Hepatocyte (in vitro differentiated cells): Measurements from ENCODE around the gene HBE1. TPM values are rescaled to one million over a fixed set of nuclear protein-coding genes. Genes with fewer than 3 reads are reported as not detected.

ENCODE experiments used
- DNase-seq: peaks from one replicate; pipeline ENCODE4 v3.0.0-alpha.2; 2016; ENCODE audit warnings: low spot score
- H2AFZ ChIP-seq: fragments of 200-600 bp; sonication (generic); 2 replicates; pipeline ENCODE4 v1.6.0; 2016; ENCODE audit warnings: antibody characterized with exemption, mild to moderate bottlenecking
- H3K27ac ChIP-seq: fragments of 200-600 bp; sonication (generic); 2 replicates; pipeline ENCODE4 v1.5.1; 2016; ENCODE audit warnings: mild to moderate bottlenecking
- H3K27me3 ChIP-seq: fragments of 200-600 bp; sonication (generic); 2 replicates; pipeline ENCODE4 v1.6.1; 2016
- H3K36me3 ChIP-seq: fragments of 200-600 bp; sonication (generic); replicated peaks from 2 replicates; pipeline ENCODE4 v1.5.1; 2016; ENCODE audit warnings: low read depth; ENCODE audit not compliant: insufficient read depth
- H3K4me1 ChIP-seq: fragments of 200-600 bp; sonication (generic); 2 replicates; pipeline ENCODE4 v1.5.1; 2016; ENCODE audit warnings: mild to moderate bottlenecking, moderate library complexity; ENCODE audit not compliant: insufficient read depth
- H3K4me2 ChIP-seq: fragments of 200-600 bp; sonication (generic); 2 replicates; pipeline ENCODE4 v1.6.0; 2016
- H3K4me3 ChIP-seq: fragments of 200-600 bp; sonication (generic); 2 replicates; pipeline ENCODE4 v1.5.1; 2016; ENCODE audit warnings: mild to moderate bottlenecking
- H3K79me2 ChIP-seq: fragments of 200-600 bp; sonication (generic); 2 replicates; pipeline ENCODE4 v1.6.0; 2017; ENCODE audit warnings: mild to moderate bottlenecking
- H3K9me2 ChIP-seq: fragments of 200-600 bp; sonication (generic); replicated peaks from 2 replicates; pipeline ENCODE4 v1.6.0; 2017; ENCODE audit warnings: mild to moderate bottlenecking; ENCODE audit not compliant: insufficient read depth
- H3K9me3 ChIP-seq: fragments of 200-600 bp; sonication (generic); 2 replicates; pipeline ENCODE4 v1.5.1; 2016; ENCODE audit warnings: low read depth, mild to moderate bottlenecking
- H4K20me1 ChIP-seq: fragments of 200-600 bp; sonication (generic); 2 replicates; pipeline ENCODE4 v1.6.0; 2016; ENCODE audit warnings: mild to moderate bottlenecking; ENCODE audit not compliant: insufficient read depth, poor library complexity, severe bottlenecking
- CTCF ChIP-seq: fragments of 200-600 bp; sonication (generic); IDR thresholded peaks from 2 replicates; pipeline ENCODE4 v1.5.1; 2016; ENCODE audit warnings: antibody characterized with exemption, mild to moderate bottlenecking; ENCODE audit not compliant: poor library complexity
- EZH2 ChIP-seq: fragments of 200-600 bp; sonication (generic); IDR thresholded peaks from 2 replicates; pipeline ENCODE4 v1.6.1; 2016; ENCODE audit warnings: antibody characterized with exemption, mild to moderate bottlenecking, borderline replicate concordance
- EZH2phosphoT487 ChIP-seq: fragments of 200-600 bp; sonication (generic); IDR thresholded peaks from one replicate; pipeline ENCODE4 v1.6.1; 2018; ENCODE audit warnings: antibody characterized with exemption, mild to moderate bottlenecking, low read depth, moderate library complexity; ENCODE audit not compliant: unreplicated experiment, severe bottlenecking
- WGBS: methylation state at CpG from one replicate; pipeline ENCODE4 v1.1.6; 2016; ENCODE audit warnings: low lambda C conversion rate; ENCODE audit errors: missing lambda C conversion rate; 5-methylcytosine and 5-hydroxymethylcytosine counted together
- polyA plus RNA-seq: library from polyadenylated mRNA; unstranded; fragments of >200 nt; fragmentation: Nextera tagmentation; extraction: Ambion mirVana; gene quantifications from 2 replicates; pipeline ENCODE4 v1.2.1, GENCODE V29; 2016
- total RNA-seq: library from RNA; depleted of rRNA; stranded (reverse); fragments of >200 nt; gene quantifications from 2 replicates; pipeline ENCODE4 v1.2.3, GENCODE V29; 2014

HBE1 gene
- total and polyA plus RNA-seq, 2 experiments from 2014 or later, result 0.25 to 1.1 TPM

- Histone ChIP-seq H3K27me3 (no peaks in the 10 kb centered on the region), H3K27ac (no peak overlapping the region), H4K20me1 (no peaks in the 10 kb centered on the region), H3K36me3 (no peaks in the 10 kb centered on the region), H2AFZ (no peak overlapping the region), H3K4me1 (no peaks in the 10 kb centered on the region), H3K9me3 (no peaks in the 10 kb centered on the region), H3K4me3 (no peak overlapping the region), H3K9me2 (no peaks in the 10 kb centered on the region), H3K79me2 (no peaks in the 10 kb centered on the region), H3K4me2 (no peak overlapping the region)
- WGBS, result 84% methylated on average over 3 of the region's 3 CpGs
- TF ChIP-seq EZH2phosphoT487 (no peak), EZH2 (no peak), CTCF (no peak)
- no peak for DNase-seq
Observed at GRCh38 chr11:5283086-5283485, 13.3 kb upstream of the HBE1 start.

GRCh38 chr11:5282628-5283027, 12.9 kb upstream of the HBE1 start:
- WGBS, result 86% methylated on average over 2 of the region's 2 CpGs
- H3K27ac ChIP-seq, result no peak overlapping the region

GRCh38 chr11:5281596-5281995, 11.9 kb upstream of the HBE1 start:
- H4K20me1 ChIP-seq, result no peaks in the 10 kb centered on the region
- H3K27ac ChIP-seq, result no peak overlapping the region
- H3K9me3 ChIP-seq, result no peaks in the 10 kb centered on the region
- H3K79me2 ChIP-seq, result no peaks in the 10 kb centered on the region
- no peak for DNase-seq
- H3K36me3 ChIP-seq, result no peaks in the 10 kb centered on the region
- no peaks in the 10 kb centered on the region for H3K4me1 ChIP-seq
- H3K9me2 ChIP-seq, result no peaks in the 10 kb centered on the region
- no peaks in the 10 kb centered on the region for H3K27me3 ChIP-seq
- no peak for TF ChIP-seq CTCF
- TF ChIP-seq EZH2phosphoT487, result no peak
- TF ChIP-seq EZH2, result no peak
- no peak overlapping the region for H3K4me3 ChIP-seq
- H3K4me2 ChIP-seq, result no peak overlapping the region
- no peak overlapping the region for H2AFZ ChIP-seq

More at GRCh38 chr11:5282628-5283027, 12.9 kb upstream of the HBE1 start:
- no peak overlapping the region for H3K4me2 ChIP-seq
- no peaks in the 10 kb centered on the region for H3K9me3 ChIP-seq
- no peaks in the 10 kb centered on the region for H3K27me3 ChIP-seq
- H3K9me2 ChIP-seq, result no peaks in the 10 kb centered on the region
- no peak for TF ChIP-seq EZH2phosphoT487
- TF ChIP-seq EZH2, result no peak
- TF ChIP-seq CTCF, result no peak
- H3K4me3 ChIP-seq, result no peak overlapping the region
- no peaks in the 10 kb centered on the region for H3K36me3 ChIP-seq
- H3K4me1 ChIP-seq, result no peaks in the 10 kb centered on the region
- H4K20me1 ChIP-seq, result no peaks in the 10 kb centered on the region
- H2AFZ ChIP-seq, result no peak overlapping the region
- DNase-seq, result no peak
- no peaks in the 10 kb centered on the region for H3K79me2 ChIP-seq

GRCh38 chr11:5280582-5281102, 10.9 kb upstream of the HBE1 start:
- TF ChIP-seq CTCF (no peak), EZH2phosphoT487 (no peak), EZH2 (no peak)
- H3K9me2 ChIP-seq, result no peaks in the 10 kb centered on the region
- H3K4me2 ChIP-seq, result no peak overlapping the region
- no peak overlapping the region for H3K4me3 ChIP-seq
- H4K20me1 ChIP-seq, result no peaks in the 10 kb centered on the region
- WGBS, result 66% methylated on average over 2 of the region's 3 CpGs
- peak; percentile 74 for DNase-seq
- no peaks in the 10 kb centered on the region for H3K27me3 ChIP-seq
- H3K79me2 ChIP-seq, result no peaks in the 10 kb centered on the region
- H3K9me3 ChIP-seq, result no peaks in the 10 kb centered on the region
- H3K4me1 ChIP-seq, result no peaks in the 10 kb centered on the region
- no peaks in the 10 kb centered on the region for H3K36me3 ChIP-seq
- H2AFZ ChIP-seq, result no peak overlapping the region
- H3K27ac ChIP-seq, result no peak overlapping the region
